Right lobe of liver (tissue), 6 donors: ENCODE results near the gene CCNK. TPM values are rescaled to one million over a fixed set of nuclear protein-coding genes. Genes with fewer than 3 reads are reported as not detected.

Source experiments
- ATAC-seq, 4 donors: fragments of 200-7000 bp; cut with Tn5 transposase; one replicate each; pipeline ENCODE4 v1.9.1; 2020; ENCODE audit warnings: mild to moderate bottlenecking in 4 of 4, moderate library complexity in 4 of 4
- DNase-seq, 3 donors: peaks; one replicate each; pipeline ENCODE4 v3.0.0-alpha.2; 2020
- H3K27ac ChIP-seq, 3 donors: fragments of 200-600 bp; one replicate each; pipeline ENCODE4 v1.8.0; 2022
- H3K27me3 ChIP-seq, 2 donors: fragments of 200-600 bp; one replicate each; pipeline ENCODE4 v1.8.0; 2022
- H3K36me3 ChIP-seq, 4 donors: fragments of 200-600 bp; sonication (generic) in 1 of 4; one replicate each; pipeline versions ENCODE4 v1.5.1 to v1.8.0; 2017 to 2022; ENCODE audit warnings: control low read depth in 1 of 4
- H3K4me1 ChIP-seq, 4 donors: fragments of 200-600 bp; sonication (generic) in 1 of 4; one replicate each; pipeline versions ENCODE4 v1.5.1 to v1.8.0; 2017 to 2022; ENCODE audit warnings: control low read depth in 1 of 4
- H3K4me3 ChIP-seq, 3 donors: fragments of 200-600 bp; one replicate each; pipeline ENCODE4 v1.8.0; 2022
- H3K9me3 ChIP-seq, 4 donors: fragments of 200-600 bp; sonication (generic) in 1 of 4; one replicate each; pipeline versions ENCODE4 v1.5.1 to v1.8.0; 2017 to 2022; ENCODE audit warnings: control low read depth in 1 of 4
- CTCF ChIP-seq, 4 donors: fragments of 200-600 bp in 3 of 4; fragments of 450-650 bp in 1 of 4; IDR thresholded peaks; one replicate each; pipeline versions ENCODE4 v1.5.1 to v1.8.0; 2016 to 2022; ENCODE audit warnings: antibody characterized with exemption in 4 of 4, mild to moderate bottlenecking in 2 of 4
- POLR2A ChIP-seq: fragments of 450-650 bp; IDR thresholded peaks from one replicate; pipeline ENCODE4 v1.6.1; 2017; ENCODE audit warnings: antibody characterized with exemption, mild to moderate bottlenecking
- WGBS: methylation state at CpG from one replicate; pipeline ENCODE4 v1.1.6; 2018; ENCODE audit warnings: low coverage, low lambda C conversion rate; ENCODE audit not compliant: insufficient coverage; ENCODE audit errors: missing lambda C conversion rate; 5-methylcytosine and 5-hydroxymethylcytosine counted together
- intact Hi-C, 2 donors: fragments of 100-400 bp; cut with DNase I; formaldehyde crosslinking; loops; one replicate each; pipeline versions ENCODE4 v1.11.2 to v1.14.1; 2022
- total RNA-seq, 6 experiments: library from RNA; depleted of rRNA in 2 of 6; stranded (reverse); fragments of >200 nt in 2 of 6; fragmentation: NEBNext Ultra II Directional in 3 of 6; extraction: Animal tissue kit (Norgen Biotek cat#: 25700) in 3 of 6; gene quantifications; one replicate each; pipeline versions ENCODE4 v1.1.0 to v1.2.4, GENCODE V29; 2016 to 2023
- donor health status: DM: no; HTN: yes; CAD: no.
- donor health status: DM: no; HTN: no; CAD: no.
- donor health status: DM: no; HTN: no; CAD: no.
- donor health status: DM: no; HTN: yes; CAD: no.
- donor health status: DM: no; HTN: yes; CAD: no.

CCNK gene
- total RNA-seq, 6 experiments from 2014 or later = 11.8 to 23.4 (median 15.4) TPM

GRCh38 chr14:99530407-99531155, 49.4 kb downstream of the CCNK start:
- no peaks in the 10 kb centered on the region for H3K27me3 ChIP-seq
- H3K9me3 ChIP-seq = no peaks in the 10 kb centered on the region
- intact Hi-C loops = no loop called here
- H3K27ac ChIP-seq = no peak overlapping the region
- peaks cover 0 to 13% (median 3%) of the 10 kb centered on the region in 4 donors for H3K4me1 ChIP-seq
- TF ChIP-seq POLR2A (no peak), CTCF (IDR thresholded peaks at IDR 0.05) (no peak)
- H3K36me3 ChIP-seq = no peaks in the 10 kb centered on the region
- peak in 1 of 3 donors; percentile 70 for DNase-seq
- 80% methylated on average over 1 of the region's 19 CpGs for WGBS
- ATAC-seq = peak; percentile 26 to 79 (median 67)
- no peak overlapping the region for H3K4me3 ChIP-seq

GRCh38 chr14:99531251-99532096, 50.3 kb downstream of the CCNK start:
- ATAC-seq (no peak), DNase-seq (no peak)
- TF ChIP-seq POLR2A (no peak), CTCF (IDR thresholded peaks at IDR 0.05) (no peak)
- no peak overlapping the region for H3K27ac ChIP-seq
- peaks cover 0 to 13% (median 3%) of the 10 kb centered on the region in 4 donors for H3K4me1 ChIP-seq
- H3K9me3 ChIP-seq = no peaks in the 10 kb centered on the region
- 57% methylated on average over 9 of the region's 14 CpGs for WGBS
- intact Hi-C loops = no loop called here
- H3K36me3 ChIP-seq = no peaks in the 10 kb centered on the region
- H3K4me3 ChIP-seq = no peak overlapping the region
- no peaks in the 10 kb centered on the region for H3K27me3 ChIP-seq

- DNase-seq (no peak), ATAC-seq (no peak)
- H3K27me3 ChIP-seq = no peaks in the 10 kb centered on the region
- no peaks in the 10 kb centered on the region for H3K9me3 ChIP-seq
- no peak overlapping the region for H3K4me3 ChIP-seq
- TF ChIP-seq POLR2A (no peak), CTCF (IDR thresholded peaks at IDR 0.05) (no peak)
- intact Hi-C loops = no loop called here
- no peaks in the 10 kb centered on the region for H3K36me3 ChIP-seq
- 79% methylated on average over 2 of the region's 5 CpGs for WGBS
- H3K27ac ChIP-seq = no peak overlapping the region
- peaks cover 0 to 13% (median 3%) of the 10 kb centered on the region in 4 donors for H3K4me1 ChIP-seq
These were observed 51.1 kb downstream of the CCNK start for GRCh38 chr14:99532310-99532709.

- DNase-seq (no peak), ATAC-seq (no peak)
- Histone ChIP-seq H3K4me3 (no peak overlapping the region), H3K9me3 (no peaks in the 10 kb centered on the region), H3K27me3 (no peaks in the 10 kb centered on the region), H3K4me1 (peaks cover 0 to 13% (median 3%) of the 10 kb centered on the region in 4 donors), H3K27ac (no peak overlapping the region), H3K36me3 (no peaks in the 10 kb centered on the region)
- TF ChIP-seq CTCF (IDR thresholded peaks at IDR 0.05) (no peak), POLR2A (no peak)
- 74% methylated on average over 4 of the region's 6 CpGs for WGBS
- intact Hi-C loops = no loop called here
These were observed 53.1 kb downstream of the CCNK start for GRCh38 chr14:99534333-99534732.
